K562 (cell line): Measurements from ENCODE around the gene MYL12A. TPM values are rescaled to one million over a fixed set of nuclear protein-coding genes. Genes with fewer than 3 reads are reported as not detected.
"Not testable (repeated sequence)": the region's sequence is repeated elsewhere in the genome, so short reads cannot be mapped to it uniquely, and the experiment has no call there.

Source experiments
- ATAC-seq: fragments of 200-7000 bp; cut with Tn5 transposase; 3 replicates; pipeline ENCODE4 v1.9.1; 2020; ENCODE audit warnings: moderate library complexity
- BruUV-seq: library from RNA; stranded (reverse); fragments of 400-500 nt; replicated peaks from 2 replicates; lab custom pipeline; 2021; lab: Mats Ljungman, UMichigan
- CTCF ChIA-PET: fragments of 300-600 bp; formaldehyde crosslinking; extraction: SDS; loops from one replicate; lab custom pipeline; 2021; ENCODE audit warnings: low intra/inter-chr PET ratio; lab: Yijun Ruan, JAX
- POLR2A ChIA-PET: fragments of 300-600, 350-650 bp; sonication (Branson Sonifier 250); formaldehyde crosslinking; extraction: SDS; loops from one replicate; lab custom pipeline; 2021; ENCODE audit warnings: antibody characterized with exemption, inconsistent platforms; lab: Yijun Ruan, JAX
- DNase-seq, 4 experiments: peaks; one replicate each; pipeline versions ENCODE4 v3.0.0 to v3.0.0-alpha.2; 2011 to 2018; ENCODE audit warnings: low spot score in 3 of 4, mixed read lengths in 3 of 4; ENCODE audit errors: extremely low read depth in 1 of 4
- FAIRE-seq: peaks from 2 replicates; lab custom pipeline; 2011; peaks lifted over from hg19 to GRCh38; lab: Jason Lieb, UNC
- H2AFZ ChIP-seq: 2 replicates; pipeline ENCODE4 v1.6.0; 2011; ENCODE audit warnings: low read depth, low read length, control low read depth, inconsistent platforms
- H3K27ac ChIP-seq: fragments of 200-600 bp; 3 replicates; pipeline ENCODE4 v1.8.0; 2011; ENCODE audit warnings: low read depth, mild to moderate bottlenecking, control low read depth, inconsistent platforms, low read length, moderate library complexity, mixed read lengths; ENCODE audit errors: extremely low read depth
- H3K27me3 ChIP-seq, 2 experiments: fragments of 300-600 bp in 1 of 2; 2 replicates in 1 of 2; 3 replicates in 1 of 2; pipeline versions ENCODE4 v1.6.0 to v1.8.0; 2011; ENCODE audit warnings: inconsistent platforms in 2 of 2, low read length in 2 of 2, mild to moderate bottlenecking in 1 of 2, mixed read lengths in 1 of 2, moderate library complexity in 1 of 2; ENCODE audit not compliant: control insufficient read depth in 2 of 2, insufficient read depth in 2 of 2
- H3K36me3 ChIP-seq: fragments of 300-600 bp; 3 replicates; pipeline ENCODE4 v1.8.0; 2011; ENCODE audit warnings: mild to moderate bottlenecking, low read length, inconsistent platforms; ENCODE audit not compliant: control insufficient read depth, insufficient read depth
- H3K4me1 ChIP-seq, 2 experiments: fragments of 200-600 bp in 1 of 2; replicated peaks in 1 of 2; 2 replicates in 1 of 2; 3 replicates in 1 of 2; pipeline versions ENCODE4 v1.5.1 to v1.8.0; 2011; ENCODE audit warnings: inconsistent platforms in 2 of 2, low read length in 2 of 2, mild to moderate bottlenecking in 1 of 2, mixed read lengths in 1 of 2, moderate library complexity in 1 of 2; ENCODE audit not compliant: control insufficient read depth in 2 of 2, insufficient read depth in 2 of 2
- H3K4me2 ChIP-seq: 2 replicates; pipeline ENCODE4 v1.6.1; 2011; ENCODE audit warnings: low read length, control low read depth, inconsistent platforms, mixed read lengths; ENCODE audit not compliant: insufficient read depth
- H3K4me3 ChIP-seq: fragments of 200-600 bp; sonication (generic), shearing (Covaris generic); 2 replicates; pipeline ENCODE4 v1.5.1; 2016; ENCODE audit warnings: control low read depth, inconsistent platforms
- H3K79me2 ChIP-seq: fragments of 200-600 bp; 3 replicates; pipeline ENCODE4 v1.8.0; 2011; ENCODE audit warnings: low read length, inconsistent platforms; ENCODE audit not compliant: control insufficient read depth, insufficient read depth
- H3K9ac ChIP-seq, 2 experiments: 2 replicates each; pipeline versions ENCODE4 v1.6.0 to v1.6.1; 2011; ENCODE audit warnings: low read depth in 2 of 2, low read length in 2 of 2, control low read depth in 1 of 2, inconsistent platforms in 1 of 2, mild to moderate bottlenecking in 1 of 2, mixed read lengths in 1 of 2; ENCODE audit not compliant: insufficient read depth in 1 of 2
- H3K9me1 ChIP-seq: one replicate; pipeline ENCODE4 v1.6.0; 2011; ENCODE audit warnings: inconsistent platforms, mild to moderate bottlenecking, low read length, moderate library complexity; ENCODE audit not compliant: control insufficient read depth, insufficient read depth
- H3K9me3 ChIP-seq: replicated peaks from 2 replicates; pipeline ENCODE4 v1.5.1; 2011; ENCODE audit warnings: low read depth, low read length, inconsistent platforms; ENCODE audit not compliant: control insufficient read depth, insufficient read depth
- H4K20me1 ChIP-seq: replicated peaks from 2 replicates; pipeline ENCODE4 v1.6.1; 2011; ENCODE audit warnings: low read length, inconsistent platforms, mixed read lengths; ENCODE audit not compliant: control insufficient read depth, insufficient read depth
- SPI1 ChIP-seq: IDR thresholded peaks from 2 replicates; pipeline ENCODE4 v1.6.1; 2011; ENCODE audit warnings: low read depth, low read length, control low read depth, borderline replicate concordance
- whole genome bisulfite sequencing: fragments of 100-300 bp; shearing (Covaris generic); methylation state at CpG from one replicate; pipeline ENCODE4 v1.1.6; 2016; ENCODE audit warnings: low coverage, mixed read lengths; ENCODE audit not compliant: insufficient coverage; ENCODE audit errors: missing lambda C conversion rate; 5-methylcytosine and 5-hydroxymethylcytosine counted together
- in situ Hi-C: fragments of 300-500 bp; cut with MboI; formaldehyde crosslinking; loops from 4 replicates; pipeline ENCODE4 v1.15.0; 2018; ENCODE audit warnings: inconsistent platforms, mixed read lengths
- intact Hi-C: fragments of 100-400 bp; cut with micrococcal nuclease; formaldehyde crosslinking; loops from 2 replicates; pipeline ENCODE4 v1.14.2; 2022
- polyA plus RNA-seq, 8 experiments: library from polyadenylated mRNA; depleted of rRNA in 4 of 8; stranded (reverse) in 5 of 8; unstranded in 3 of 8; fragments of >200 nt; fragmentation: Nextera tagmentation in 2 of 8; fragmentation: Illumina TruSeq in 1 of 8; extraction: Ambion mirVana in 2 of 8; extraction: Trizol in 1 of 8; gene quantifications; 2 replicates each; pipeline versions ENCODE4 v1.2.1 to v1.2.3, GENCODE V29; 2011 to 2014; ENCODE audit warnings: inconsistent platforms in 1 of 8, missing spikeins in 1 of 8
- total RNA-seq, 7 experiments: library from RNA; depleted of rRNA in 6 of 7; stranded (reverse); fragments of >200 nt in 6 of 7; fragmentation: Illumina TruSeq in 2 of 7; extraction: Trizol in 2 of 7; gene quantifications; 2 replicates each; pipeline versions ENCODE4 v1.2.1 to v1.2.3, GENCODE V29; 2011 to 2021; ENCODE audit warnings: low replicate concordance in 1 of 7

The MYL12A gene
- total and polyA plus RNA-seq, 9 of the 15 experiments (the other 6 are each of a cell fraction or from before 2014, with no cell fraction given): 308 to 1,031 (median 559) TPM

GRCh38 chr18:3277643-3278213 is 30.1 kb downstream of the MYL12A start:
- H3K36me3 ChIP-seq: peaks cover 62% of the 10 kb centered on the region
- TF ChIP-seq SPI1: peak; percentile 69; the same call in 1 of the 2 replicates

More at GRCh38 chr18:3277643-3278213, 30.1 kb downstream of the MYL12A start:
- H3K9me1 ChIP-seq, DNase-seq, H2AFZ ChIP-seq, H3K4me3 ChIP-seq, H3K27me3 ChIP-seq, H4K20me1 ChIP-seq, CTCF ChIA-PET, H3K9me3 ChIP-seq, H3K4me1 ChIP-seq, H3K27ac ChIP-seq, ATAC-seq, H3K9ac ChIP-seq, intact Hi-C loops, H3K4me2 ChIP-seq: not testable (repeated sequence)
- FAIRE-seq: peak; percentile 19
- TSS peak; percentile 62 for BruUV-seq
- peaks cover 12% of the 10 kb centered on the region for H3K79me2 ChIP-seq
- 91% methylated on average over 7 of the region's 7 CpGs for WGBS
- POLR2A ChIA-PET: interaction anchor here (0.9 to 1.1 kb wide), 2 partner anchors 26 to 317 kb away, joined by 3 to 4 read pairs; no protein-coding TSS in a partner anchor
- in situ Hi-C loops: loop anchor here (5.0 kb wide), 1 partner anchor 590 kb away; no protein-coding TSS in a partner anchor
